Stimulated activated CD4-positive, alpha-beta T cell treated with anti-CD3 and anti-CD28 coated beads, TNF-alpha, amount 100 ng/mL, for 1 hour (primary cell): ENCODE results near the gene DLGAP3.
"Not testable (repeated sequence)": the region's sequence is repeated elsewhere in the genome, so short reads cannot be mapped to it uniquely, and the experiment has no call there.

ENCODE experiments used
- DNase-seq, 3 donors: peaks; one replicate each; pipeline ENCODE4 v3.0.0-alpha.2; 2020; ENCODE audit warnings: low read depth in 3 of 3, low spot score in 1 of 3

The DLGAP3 gene, protein sequence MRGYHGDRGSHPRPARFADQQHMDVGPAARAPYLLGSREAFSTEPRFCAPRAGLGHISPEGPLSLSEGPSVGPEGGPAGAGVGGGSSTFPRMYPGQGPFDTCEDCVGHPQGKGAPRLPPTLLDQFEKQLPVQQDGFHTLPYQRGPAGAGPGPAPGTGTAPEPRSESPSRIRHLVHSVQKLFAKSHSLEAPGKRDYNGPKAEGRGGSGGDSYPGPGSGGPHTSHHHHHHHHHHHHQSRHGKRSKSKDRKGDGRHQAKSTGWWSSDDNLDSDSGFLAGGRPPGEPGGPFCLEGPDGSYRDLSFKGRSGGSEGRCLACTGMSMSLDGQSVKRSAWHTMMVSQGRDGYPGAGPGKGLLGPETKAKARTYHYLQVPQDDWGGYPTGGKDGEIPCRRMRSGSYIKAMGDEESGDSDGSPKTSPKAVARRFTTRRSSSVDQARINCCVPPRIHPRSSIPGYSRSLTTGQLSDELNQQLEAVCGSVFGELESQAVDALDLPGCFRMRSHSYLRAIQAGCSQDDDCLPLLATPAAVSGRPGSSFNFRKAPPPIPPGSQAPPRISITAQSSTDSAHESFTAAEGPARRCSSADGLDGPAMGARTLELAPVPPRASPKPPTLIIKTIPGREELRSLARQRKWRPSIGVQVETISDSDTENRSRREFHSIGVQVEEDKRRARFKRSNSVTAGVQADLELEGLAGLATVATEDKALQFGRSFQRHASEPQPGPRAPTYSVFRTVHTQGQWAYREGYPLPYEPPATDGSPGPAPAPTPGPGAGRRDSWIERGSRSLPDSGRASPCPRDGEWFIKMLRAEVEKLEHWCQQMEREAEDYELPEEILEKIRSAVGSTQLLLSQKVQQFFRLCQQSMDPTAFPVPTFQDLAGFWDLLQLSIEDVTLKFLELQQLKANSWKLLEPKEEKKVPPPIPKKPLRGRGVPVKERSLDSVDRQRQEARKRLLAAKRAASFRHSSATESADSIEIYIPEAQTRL

GRCh38 chr1:34929497-34929852 is at the start of gene DLGAP3:
Gene DLGAP3, minus strand, starts transcription at chr1:34929650. Its CDS starts 24,267 bp downstream, at chr1:34905383.
- DNase-seq, result no peak

- no peak for DNase-seq
Observed at GRCh38 chr1:34978921-34979320, 49.5 kb upstream of the DLGAP3 start.

- DNase-seq, result no peak
Observed at GRCh38 chr1:34977858-34978257, 48.4 kb upstream of the DLGAP3 start.

- no peak for DNase-seq
Observed at GRCh38 chr1:34977210-34977471, 47.7 kb upstream of the DLGAP3 start.

GRCh38 chr1:34976384-34977209 is 47.1 kb upstream of the DLGAP3 start:
- no peak for DNase-seq

GRCh38 chr1:34975771-34976170 is 46.3 kb upstream of the DLGAP3 start:
- DNase-seq, result no peak

DNA sequence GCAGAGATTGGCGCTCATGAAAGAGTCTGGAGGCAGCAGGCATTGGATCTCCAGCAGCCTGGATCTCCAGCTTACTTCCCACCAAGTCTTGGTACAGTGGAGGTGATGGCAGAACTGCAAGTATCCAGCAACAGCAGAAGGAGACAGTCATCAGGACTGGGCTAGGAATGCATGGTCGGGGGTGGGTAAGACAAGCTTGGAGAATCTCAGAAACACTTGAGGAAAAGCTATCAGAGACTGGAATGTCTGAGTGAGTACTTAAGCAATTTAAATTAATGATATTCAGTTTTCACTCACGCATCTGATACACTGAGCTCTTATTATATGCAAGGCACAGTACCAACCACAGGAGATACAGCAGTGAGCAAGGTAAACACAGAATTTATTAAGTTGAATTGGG is 45.9 kb upstream of the DLGAP3 start:
- DNase-seq, result no peak

- no peak for DNase-seq
Observed at GRCh38 chr1:34974626-34975025, 45.2 kb upstream of the DLGAP3 start.

DNA sequence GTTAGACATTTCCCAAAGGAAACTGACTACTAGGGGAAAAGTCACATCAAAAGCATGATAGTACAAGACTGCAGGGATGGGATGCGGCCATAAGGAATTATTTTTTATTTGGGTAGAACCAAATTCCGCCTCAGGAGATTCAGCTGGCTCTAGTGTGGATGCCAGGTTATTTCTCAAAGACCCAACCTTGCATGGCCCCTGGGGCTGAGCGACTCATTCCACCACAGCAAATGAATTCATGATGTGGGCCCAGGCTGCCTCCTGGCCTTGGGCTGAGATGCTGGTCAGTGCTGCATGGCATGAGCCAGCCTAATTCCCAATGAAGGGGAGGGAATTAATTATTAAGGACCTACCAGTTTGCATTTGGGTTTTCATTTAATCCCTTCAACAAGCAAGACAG is 43.9 kb upstream of the DLGAP3 start:
- DNase-seq, result no peak

DNA sequence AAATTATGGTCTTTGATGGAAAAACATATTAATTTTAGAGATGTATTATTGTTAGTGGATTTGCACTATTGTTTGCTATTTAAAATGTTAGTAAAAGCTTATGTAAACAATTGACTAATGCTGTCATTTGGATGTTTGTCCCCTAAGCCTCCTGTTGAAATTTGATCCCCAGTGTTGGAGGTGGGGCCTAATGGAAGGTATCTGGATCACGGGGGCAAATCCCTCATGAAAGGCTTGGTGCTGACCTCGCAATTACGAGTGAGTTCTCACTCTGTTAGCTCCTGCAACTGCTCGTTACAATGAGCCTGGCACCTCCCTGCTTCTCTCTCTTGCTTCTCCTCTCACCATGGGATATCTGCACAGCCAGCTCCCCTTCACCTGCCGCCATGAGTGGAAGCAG is 41.4 kb upstream of the DLGAP3 start:
- DNase-seq, result no peak

GRCh38 chr1:34970220-34970735 is 40.8 kb upstream of the DLGAP3 start:
- DNase-seq, result no peak

GRCh38 chr1:34968297-34968696 is 38.8 kb upstream of the DLGAP3 start:
- DNase-seq, result not testable (repeated sequence)

DNA sequence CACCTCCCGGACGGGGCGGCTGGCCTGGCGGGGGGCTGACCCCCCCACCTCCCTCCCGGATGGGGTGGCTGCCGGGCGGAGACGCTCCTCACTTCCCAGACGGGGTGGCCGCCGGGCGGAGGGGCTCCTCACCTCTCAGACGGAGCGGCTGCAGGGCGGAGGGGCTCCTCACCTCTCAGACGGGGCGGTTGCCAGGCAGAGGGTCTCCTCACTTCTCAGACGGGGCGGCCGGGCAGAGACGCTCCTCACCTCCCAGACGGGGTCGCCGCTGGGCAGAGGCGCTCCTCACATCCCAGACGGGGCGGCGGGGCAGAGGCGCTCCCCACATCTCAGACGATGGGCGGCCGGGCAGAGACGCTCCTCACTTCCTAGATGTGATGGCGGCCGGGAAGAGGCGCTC is 38.2 kb upstream of the DLGAP3 start:
- DNase-seq, result not testable (repeated sequence)

DNA sequence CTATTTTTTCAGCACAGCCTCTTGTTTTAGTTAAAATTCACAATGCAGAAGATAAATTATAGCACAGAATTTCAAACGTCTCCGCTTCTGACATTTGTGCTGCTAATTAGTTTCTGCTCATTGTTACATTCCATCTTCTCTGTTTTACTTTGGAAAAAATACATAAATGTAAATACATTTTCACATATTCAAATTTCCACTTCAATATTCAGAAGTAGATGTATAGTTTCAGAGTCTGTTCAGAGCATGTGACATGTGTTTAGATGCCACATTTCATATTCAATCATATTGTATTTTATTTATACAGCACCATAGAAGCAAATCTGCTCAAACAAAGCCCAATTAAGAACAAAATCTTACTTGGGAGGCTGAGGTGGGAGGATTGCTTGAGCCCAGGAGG is 36.1 kb upstream of the DLGAP3 start:
- no peak for DNase-seq

DNA sequence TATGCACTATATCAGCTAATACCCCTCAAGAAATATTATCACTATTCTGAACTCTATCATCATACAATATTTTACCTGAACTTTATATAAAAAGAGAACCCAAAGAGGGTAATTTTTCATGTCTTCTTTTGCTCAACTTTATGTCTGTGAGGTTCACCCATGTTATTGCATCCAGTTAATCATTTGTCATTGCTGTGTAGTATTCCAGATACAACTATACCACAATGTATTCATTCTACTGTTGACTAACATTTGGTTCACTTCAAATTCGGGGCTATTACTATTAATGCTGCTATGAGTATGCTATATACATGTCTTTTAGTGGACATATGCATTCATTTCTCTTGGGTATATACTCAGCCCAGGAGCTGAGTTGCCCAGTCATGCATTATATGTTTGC is 21.0 kb upstream of the DLGAP3 start:
- DNase-seq, result no peak

DNA sequence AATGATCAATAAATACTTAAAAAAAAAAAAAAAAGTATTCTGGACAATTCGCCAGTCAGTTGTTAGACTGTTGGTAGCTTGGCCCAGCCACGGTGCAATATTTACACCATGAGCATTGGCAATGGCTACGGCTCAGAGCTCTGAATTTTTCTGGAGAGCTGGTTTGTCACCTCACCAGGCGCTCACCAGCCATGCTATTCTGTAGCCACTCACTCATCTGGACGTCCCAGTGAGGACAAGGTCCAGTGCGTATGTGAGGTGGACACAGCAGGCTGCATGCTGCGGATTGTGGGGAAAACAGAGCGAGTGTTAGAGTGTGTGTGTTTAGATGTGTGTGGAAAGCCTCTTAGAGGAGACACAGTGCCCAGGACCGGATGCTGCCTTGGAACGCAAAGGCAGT is 19.3 kb upstream of the DLGAP3 start:
- DNase-seq, result not testable (repeated sequence)

GRCh38 chr1:34947641-34948314 is 18.3 kb upstream of the DLGAP3 start:
- not testable (repeated sequence) for DNase-seq

GRCh38 chr1:34946211-34946610 is 16.8 kb upstream of the DLGAP3 start:
- DNase-seq, result no peak

DNA sequence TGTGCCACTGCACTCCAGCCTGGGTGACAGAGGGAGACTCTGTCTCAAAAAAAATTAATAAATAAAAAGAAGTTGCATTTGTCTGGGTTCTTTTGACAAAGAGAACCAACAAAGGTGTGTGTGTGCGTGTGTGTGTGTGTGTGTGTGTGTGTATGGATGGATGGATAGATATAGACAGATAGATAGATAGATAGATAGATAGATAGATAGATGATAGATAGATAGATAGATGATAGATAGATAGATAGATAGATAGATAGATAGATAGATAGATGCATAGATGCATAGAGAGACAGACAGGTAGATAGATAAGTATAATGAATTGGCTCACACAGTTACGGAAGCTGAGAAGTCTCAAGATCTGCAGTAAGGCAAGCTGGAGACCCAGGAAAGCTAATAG is 12.3 kb upstream of the DLGAP3 start:
- not testable (repeated sequence) for DNase-seq

- DNase-seq, result no peak
Observed at GRCh38 chr1:34930702-34931071, 1.2 kb upstream of the DLGAP3 start.
